ENCODE measurements around the gene TM2D1. TPM values are rescaled to one million over a fixed set of nuclear protein-coding genes. Genes with fewer than 3 reads are reported as not detected.

Gene TM2D1
- polyA plus RNA-seq, 2 of the 4 experiments (the other 2 are of a cell fraction): 32.4 to 54.2 TPM

DNA sequence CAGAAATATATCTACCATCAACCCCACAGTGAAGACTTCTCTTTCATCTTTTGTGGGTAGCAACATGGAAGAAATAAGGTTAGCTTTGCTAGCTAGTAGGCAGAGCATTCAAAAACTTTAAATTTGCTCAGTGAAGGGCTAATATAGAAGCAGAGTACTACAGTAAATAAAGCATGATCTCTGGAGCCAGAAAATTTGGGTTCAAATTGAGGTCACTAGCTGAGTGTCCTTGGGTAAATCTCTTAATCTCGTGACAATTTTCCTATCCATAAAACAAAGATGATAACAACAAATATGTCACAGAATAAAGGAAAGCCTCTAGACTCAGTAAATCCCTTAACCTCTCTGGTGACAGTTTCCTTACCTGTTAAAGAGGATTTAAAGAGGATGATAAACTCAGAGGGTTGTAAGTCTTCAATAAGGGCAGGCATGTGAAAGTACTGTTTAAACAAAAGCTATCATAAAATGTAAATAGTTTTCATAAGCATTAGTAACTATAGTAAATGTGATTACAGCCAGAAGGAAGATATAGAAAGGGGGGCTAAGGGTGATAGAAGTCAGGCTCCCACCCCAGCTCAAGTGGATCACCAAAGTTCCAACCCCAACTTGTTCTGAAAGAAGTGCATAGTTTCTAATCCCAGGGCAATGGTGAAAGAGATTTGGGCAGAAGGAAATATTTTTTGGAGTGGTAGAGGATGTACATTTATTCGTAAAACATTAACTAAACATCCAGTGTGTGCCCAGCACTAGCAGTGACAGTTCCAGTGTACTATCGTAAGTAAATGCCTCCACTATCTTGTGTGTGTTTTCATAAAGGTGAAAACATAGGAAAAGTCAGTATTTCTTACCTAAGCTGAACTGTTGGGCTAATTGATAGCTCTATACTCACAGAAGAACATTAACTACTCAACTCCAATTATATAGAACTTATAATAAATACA, 24.8 kb downstream of the TM2D1 start:
- no peak overlapping the region for H3K4me3 ChIP-seq
- peak overlapping the region; percentile 51 for H3K4me2 ChIP-seq
- 33% methylated on average over 3 of the region's 3 CpGs for WGBS (ENCODE audit: missing lambda C conversion rate)
- TF ChIP-seq USF2 (IDR thresholded peaks at IDR 0.05) (no peak), HDAC2 (IDR thresholded peaks at IDR 0.05) (no peak), MAFK (IDR thresholded peaks at IDR 0.05; ENCODE audit: partially characterized antibody) (no peak), ZC3H11A (IDR thresholded peaks at IDR 0.05) (no peak), PHF8 (IDR thresholded peaks at IDR 0.05; ENCODE audit: borderline replicate concordance, low read depth) (no peak), RCOR1 (IDR thresholded peaks at IDR 0.05; ENCODE audit: low read depth, low read length) (no peak), PBX3 (IDR thresholded peaks at IDR 0.05) (no peak), POLR2A (IDR thresholded peaks at IDR 0.05; ENCODE audit: low read length) (no peak), CBX2 (IDR thresholded peaks at IDR 0.05; ENCODE audit: borderline replicate concordance, low read depth) (no peak), GATA3 (IDR thresholded peaks at IDR 0.05; ENCODE audit: borderline replicate concordance) (no peak), ESRRA (IDR thresholded peaks at IDR 0.05; ENCODE audit: borderline replicate concordance, low read length) (no peak), CHD4 (IDR thresholded peaks at IDR 0.05; ENCODE audit: borderline replicate concordance) (no peak), NR3C1 (IDR thresholded peaks at IDR 0.05) (no peak), MAZ (IDR thresholded peaks at IDR 0.05; ENCODE audit: borderline replicate concordance, low read depth, low read length) (no peak), HOXA7 (CRISPR knock-in tag; IDR thresholded peaks at IDR 0.05) (no peak), CBX8 (IDR thresholded peaks at IDR 0.05) (no peak)
- TF ChIP-seq, protein P1, sequence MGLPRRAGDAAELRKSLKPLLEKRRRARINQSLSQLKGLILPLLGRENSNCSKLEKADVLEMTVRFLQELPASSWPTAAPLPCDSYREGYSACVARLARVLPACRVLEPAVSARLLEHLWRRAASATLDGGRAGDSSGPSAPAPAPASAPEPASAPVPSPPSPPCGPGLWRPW (IDR thresholded peaks at IDR 0.05): no peak
- H3K9me3 ChIP-seq: no peaks in the 10 kb centered on the region
- CTCF ChIA-PET: no interaction called here
- no peak overlapping the region for H3K27ac ChIP-seq
- peaks cover 15% of the 10 kb centered on the region for H3K4me1 ChIP-seq
- no peak for DNase-seq (ENCODE audit: low read depth in 1 of 2, low spot score in 1 of 2)
- ATAC-seq: no peak
- FAIRE-seq: no peak
- POLR2A ChIA-PET: no interaction called here

DNA sequence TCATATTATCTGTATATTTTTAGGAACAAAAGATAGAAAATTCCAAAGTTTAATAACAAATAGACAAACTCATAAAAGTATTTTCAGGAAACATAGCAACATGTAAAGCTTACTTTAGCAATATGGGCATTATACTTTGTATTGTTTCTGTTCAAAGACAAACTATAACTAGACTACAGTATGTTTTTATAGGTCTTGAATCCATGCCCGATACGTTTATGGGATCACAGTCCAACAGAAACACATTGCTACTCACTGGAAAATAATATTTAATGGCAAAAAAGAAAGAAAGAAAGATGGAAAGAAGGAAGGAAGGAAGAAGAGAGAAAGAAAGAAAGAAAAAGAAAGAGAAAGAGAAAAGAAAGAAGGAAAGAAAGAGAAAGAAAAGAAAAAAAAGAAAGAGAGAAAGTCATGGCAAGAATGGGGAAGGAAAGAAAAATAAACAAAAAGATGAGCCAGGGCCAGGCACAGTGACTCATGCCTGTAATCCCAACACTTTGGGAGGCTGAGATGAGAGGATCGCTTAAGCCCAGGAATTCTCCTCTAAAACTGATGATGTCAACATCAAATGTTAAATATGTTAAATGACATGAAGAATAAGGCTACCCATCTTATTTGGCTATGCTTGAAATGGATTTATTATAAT, 32.7 kb downstream of the TM2D1 start:
- ATAC-seq (peak in 1 of 2 experiments; percentile 85; a peak in 3 of 6 replicates), DNase-seq (ENCODE audit: low read depth in 1 of 2, low spot score in 1 of 2) (peak in 1 of 2 experiments; percentile 44), FAIRE-seq (no peak)
- ChIA-PET POLR2A (no interaction called here), CTCF (no interaction called here)
- H3K9me3 ChIP-seq: no peaks in the 10 kb centered on the region
- peaks cover 13% of the 10 kb centered on the region for H3K4me1 ChIP-seq
- H3K4me3 ChIP-seq: no peak overlapping the region
- 5% methylated on average over 3 of the region's 3 CpGs for whole genome bisulfite sequencing (ENCODE audit: missing lambda C conversion rate)
- TF ChIP-seq MAFK (IDR thresholded peaks at IDR 0.05; ENCODE audit: partially characterized antibody) (peak; percentile 25), JUNB (IDR thresholded peaks at IDR 0.05) (peak; percentile 51), BHLHE40 (IDR thresholded peaks at IDR 0.05; ENCODE audit: low read depth, low read length) (no peak), EHMT2 (IDR thresholded peaks at IDR 0.05; ENCODE audit: low read depth) (no peak), FOSL2 (IDR thresholded peaks at IDR 0.05) (peak; percentile 26; the same call in 1 of the 2 replicates), FOSL2 (CRISPR knock-in tag; IDR thresholded peaks at IDR 0.05) (peak; percentile 70)
- peak overlapping the region; percentile 35 to 57; a peak in 3 of 6 replicates for H3K27ac ChIP-seq
- H3K4me2 ChIP-seq: peak overlapping the region; percentile 82

DNA sequence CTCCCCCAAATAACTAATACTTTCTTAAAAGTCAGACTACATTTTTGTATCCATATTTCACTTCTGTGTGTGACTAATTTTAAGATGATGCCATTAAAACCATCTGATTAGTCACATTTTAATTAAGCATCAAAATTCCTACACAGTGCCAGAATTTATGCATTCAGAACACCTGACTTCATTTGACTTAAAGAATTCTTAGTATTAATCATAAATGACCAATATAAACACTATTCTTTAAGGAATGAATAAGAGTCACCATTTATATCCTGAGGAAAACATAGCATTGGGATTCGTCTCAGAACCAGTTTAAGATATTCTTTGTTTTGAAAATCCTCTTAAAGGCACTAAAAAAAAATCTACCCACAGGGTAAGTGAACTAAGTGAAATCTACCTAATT, 37.0 kb downstream of the TM2D1 start:
- TF ChIP-seq TP53 (CRISPR knock-in tag; IDR thresholded peaks at IDR 0.05): no peak
- no peak for TF ChIP-seq MYC (IDR thresholded peaks at IDR 0.05; ENCODE audit: borderline replicate concordance, low read length)
- TF ChIP-seq, protein P1 (IDR thresholded peaks at IDR 0.05): no peak
- TF ChIP-seq E2F6 (IDR thresholded peaks at IDR 0.05; ENCODE audit: borderline replicate concordance, low read depth): no peak
- TF ChIP-seq RNF2 (IDR thresholded peaks at IDR 0.05; ENCODE audit: borderline replicate concordance, low read depth): no peak
- TF ChIP-seq MAX (IDR thresholded peaks at IDR 0.05): no peak
- TF ChIP-seq EHMT2 (IDR thresholded peaks at IDR 0.05; ENCODE audit: low read depth): no peak
- TF ChIP-seq TFCP2L1 (CRISPR knock-in tag; IDR thresholded peaks at IDR 0.05): no peak
- WGBS (ENCODE audit: missing lambda C conversion rate): 90% methylated on average over 1 of the region's 1 CpG
- FAIRE-seq (no peak), DNase-seq (ENCODE audit: low read depth in 1 of 2, low spot score in 1 of 2) (no peak), ATAC-seq (no peak)
- Histone ChIP-seq H3K4me1 (peaks cover 11% of the 10 kb centered on the region), H3K9me3 (no peaks in the 10 kb centered on the region), H3K4me3 (no peak overlapping the region), H3K27ac (no peak overlapping the region), H3K4me2 (no peak overlapping the region)
- ChIA-PET POLR2A (no interaction called here), CTCF (interaction anchor here (1.0 kb wide), 1 partner anchor 1709 kb away, joined by 3 read pairs; no protein-coding TSS in a partner anchor)

Measured in A549 (cell line).